WERI-Rb-1 (cell line): ENCODE measurements around the gene CYFIP1.

Source experiments
- DNase-seq: peaks from one replicate; pipeline ENCODE4 v3.0.0-alpha.2; 2020
- H3K27ac ChIP-seq: fragments of 250-450 bp; sonication (Bioruptor Pico); 2 replicates; pipeline ENCODE4 v1.5.1; 2020; ENCODE audit warnings: mild to moderate bottlenecking, moderate library complexity
- H3K27me3 ChIP-seq: fragments of 250-450 bp; sonication (Bioruptor Pico); 2 replicates; pipeline ENCODE4 v1.5.1; 2021; ENCODE audit warnings: mild to moderate bottlenecking, low read depth, moderate library complexity; ENCODE audit not compliant: insufficient read depth, severe bottlenecking
- H3K36me3 ChIP-seq: fragments of 250-450 bp; sonication (Bioruptor Pico); 2 replicates; pipeline ENCODE4 v1.5.1; 2020; ENCODE audit warnings: mild to moderate bottlenecking, moderate library complexity
- H3K4me3 ChIP-seq: 2 replicates; pipeline ENCODE4 v1.5.1; 2011; ENCODE audit warnings: low read depth, mild to moderate bottlenecking, control low read depth, low read length
- H3K9me3 ChIP-seq: fragments of 250-450 bp; sonication (Bioruptor Pico); 2 replicates; pipeline ENCODE4 v1.5.1; 2021; ENCODE audit warnings: mild to moderate bottlenecking, moderate library complexity; ENCODE audit not compliant: severe bottlenecking
- TF ChIP-seq, protein P1 (sequence below): IDR thresholded peaks from 2 replicates; pipeline ENCODE4 v1.5.1; 2011; ENCODE audit warnings: low read depth, mild to moderate bottlenecking, control low read depth, inconsistent platforms, low read length

The CYFIP1 gene

GRCh38 chr15:22949074-22949547 lies 31.1 kb downstream of the CYFIP1 start:
- no peak for DNase-seq
- no peak overlapping the region for H3K27ac ChIP-seq
- no peaks in the 10 kb centered on the region for H3K36me3 ChIP-seq
- TF ChIP-seq, protein P1, sequence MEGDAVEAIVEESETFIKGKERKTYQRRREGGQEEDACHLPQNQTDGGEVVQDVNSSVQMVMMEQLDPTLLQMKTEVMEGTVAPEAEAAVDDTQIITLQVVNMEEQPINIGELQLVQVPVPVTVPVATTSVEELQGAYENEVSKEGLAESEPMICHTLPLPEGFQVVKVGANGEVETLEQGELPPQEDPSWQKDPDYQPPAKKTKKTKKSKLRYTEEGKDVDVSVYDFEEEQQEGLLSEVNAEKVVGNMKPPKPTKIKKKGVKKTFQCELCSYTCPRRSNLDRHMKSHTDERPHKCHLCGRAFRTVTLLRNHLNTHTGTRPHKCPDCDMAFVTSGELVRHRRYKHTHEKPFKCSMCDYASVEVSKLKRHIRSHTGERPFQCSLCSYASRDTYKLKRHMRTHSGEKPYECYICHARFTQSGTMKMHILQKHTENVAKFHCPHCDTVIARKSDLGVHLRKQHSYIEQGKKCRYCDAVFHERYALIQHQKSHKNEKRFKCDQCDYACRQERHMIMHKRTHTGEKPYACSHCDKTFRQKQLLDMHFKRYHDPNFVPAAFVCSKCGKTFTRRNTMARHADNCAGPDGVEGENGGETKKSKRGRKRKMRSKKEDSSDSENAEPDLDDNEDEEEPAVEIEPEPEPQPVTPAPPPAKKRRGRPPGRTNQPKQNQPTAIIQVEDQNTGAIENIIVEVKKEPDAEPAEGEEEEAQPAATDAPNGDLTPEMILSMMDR: no peak
- no peaks in the 10 kb centered on the region for H3K27me3 ChIP-seq
- no peaks in the 10 kb centered on the region for H3K9me3 ChIP-seq
- H3K4me3 ChIP-seq: no peak overlapping the region

- TF ChIP-seq, protein P1: no peak
- no peak for DNase-seq
- Histone ChIP-seq H3K4me3 (no peak overlapping the region), H3K36me3 (no peaks in the 10 kb centered on the region), H3K27me3 (no peaks in the 10 kb centered on the region), H3K27ac (no peak overlapping the region), H3K9me3 (no peaks in the 10 kb centered on the region)
Measured at GRCh38 chr15:22948056-22948455, 32.1 kb downstream of the CYFIP1 start.

GRCh38 chr15:22947101-22948000 lies 32.8 kb downstream of the CYFIP1 start:
- TF ChIP-seq, protein P1: no peak
- H3K4me3 ChIP-seq: no peak overlapping the region
- H3K27me3 ChIP-seq: no peaks in the 10 kb centered on the region
- H3K36me3 ChIP-seq: no peaks in the 10 kb centered on the region
- DNase-seq: no peak
- no peaks in the 10 kb centered on the region for H3K9me3 ChIP-seq
- H3K27ac ChIP-seq: no peak overlapping the region

DNA sequence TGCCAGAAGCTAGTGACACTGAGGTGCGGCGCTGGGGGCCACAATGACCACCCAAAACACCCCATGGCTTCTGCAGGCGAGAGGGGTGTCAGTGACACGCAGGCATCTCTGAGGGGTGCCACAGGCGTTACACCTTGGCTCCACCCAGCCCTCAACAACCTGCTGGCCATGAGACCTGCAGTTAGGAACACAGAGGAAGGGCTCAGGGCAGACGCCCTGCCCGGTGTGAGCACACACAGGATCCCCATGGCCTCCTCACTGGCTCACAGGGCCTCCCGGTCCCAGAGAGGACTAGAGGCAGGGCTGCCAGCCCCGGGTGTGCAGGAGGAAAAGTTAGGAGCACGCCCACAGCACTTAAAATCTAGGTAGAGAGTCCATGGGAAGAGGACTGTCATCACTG lies 35.1 kb downstream of the CYFIP1 start:
- TF ChIP-seq, protein P1: no peak
- no peaks in the 10 kb centered on the region for H3K9me3 ChIP-seq
- no peaks in the 10 kb centered on the region for H3K36me3 ChIP-seq
- no peak overlapping the region for H3K27ac ChIP-seq
- DNase-seq: no peak
- no peak overlapping the region for H3K4me3 ChIP-seq
- H3K27me3 ChIP-seq: no peaks in the 10 kb centered on the region

- Histone ChIP-seq H3K4me3 (no peak overlapping the region), H3K9me3 (no peaks in the 10 kb centered on the region), H3K27me3 (no peaks in the 10 kb centered on the region), H3K27ac (no peak overlapping the region), H3K36me3 (no peaks in the 10 kb centered on the region)
- TF ChIP-seq, protein P1: no peak
- no peak for DNase-seq
Measured at GRCh38 chr15:22944651-22945050, 35.5 kb downstream of the CYFIP1 start.
